Urinary bladder (tissue), 4 donors: ENCODE measurements around the gene DUOX2. TPM values are rescaled to one million over a fixed set of nuclear protein-coding genes. Genes with fewer than 3 reads are reported as not detected.
"Not testable (repeated sequence)": the region's sequence is repeated elsewhere in the genome, so short reads cannot be mapped to it uniquely, and the experiment has no call there.

ENCODE experiments used
- DNase-seq: peaks from one replicate; pipeline ENCODE4 v3.0.0-alpha.2; 2015; ENCODE audit errors: extremely low spot score
- H3K27ac ChIP-seq: one replicate; pipeline ENCODE4 v1.5.1; 2013; ENCODE audit warnings: low read depth, mild to moderate bottlenecking, moderate library complexity
- H3K36me3 ChIP-seq: one replicate; pipeline ENCODE4 v1.6.1; 2013; ENCODE audit warnings: mild to moderate bottlenecking, moderate library complexity; ENCODE audit not compliant: insufficient read depth
- H3K4me1 ChIP-seq: one replicate; pipeline ENCODE4 v1.6.1; 2013; ENCODE audit warnings: mild to moderate bottlenecking, moderate library complexity; ENCODE audit not compliant: insufficient read depth
- H3K4me3 ChIP-seq: one replicate; pipeline ENCODE4 v1.5.1; 2013; ENCODE audit warnings: low read depth, low read length
- WGBS: extraction: QIAGEN DNeasy Blood & Tissue Kit; methylation state at CpG from one replicate; pipeline ENCODE4 v1.1.7; 2013; 5-methylcytosine and 5-hydroxymethylcytosine counted together
- polyA plus RNA-seq: library from polyadenylated mRNA; stranded (reverse); fragments of 200-250 nt; gene quantifications from one replicate; pipeline ENCODE4 v1.2.3, GENCODE V29; 2013
- total RNA-seq: library from RNA; depleted of rRNA; stranded (reverse); fragments of >200 nt; gene quantifications from one replicate; pipeline ENCODE4 v1.2.3, GENCODE V29; 2014
- donor health status: healthy with polysubstance abuse.
- donor health status: healthy.

The DUOX2 gene
- total and polyA plus RNA-seq, 2 donors: 1.5 to 2.4 TPM

DNA sequence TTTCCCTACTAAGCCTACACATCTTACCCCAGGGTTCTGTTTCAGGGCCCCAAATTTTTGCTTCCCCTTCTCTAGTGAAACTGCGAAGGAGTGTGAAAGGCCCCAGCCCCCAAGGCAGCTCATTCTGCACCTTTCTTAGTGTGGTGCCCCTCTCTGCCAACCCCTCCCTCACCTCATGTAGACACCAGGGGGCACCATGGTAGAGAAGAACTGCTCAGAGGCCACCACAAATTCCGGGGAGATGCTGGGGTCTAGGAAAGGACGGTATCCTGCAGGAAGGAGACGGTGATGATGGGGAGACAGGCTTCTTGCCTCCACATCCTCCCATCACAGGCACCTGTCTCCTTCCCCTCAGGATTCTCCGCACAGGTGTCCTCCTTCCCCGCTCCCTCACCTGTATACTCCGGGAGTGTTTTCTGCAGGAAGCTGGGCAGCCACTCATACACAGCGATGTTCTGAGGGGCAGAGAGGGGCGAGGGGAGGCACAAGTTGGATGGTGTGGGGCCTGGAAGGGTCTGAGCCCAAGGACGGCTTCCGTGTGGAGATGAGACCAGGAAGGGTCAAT, 3.6 kb downstream of the DUOX2 start:
- no peak for DNase-seq
- Histone ChIP-seq H3K4me1 (no peaks in the 10 kb centered on the region), H3K27ac (no peak overlapping the region), H3K36me3 (no peaks in the 10 kb centered on the region), H3K4me3 (no peak overlapping the region)
- WGBS: 45% methylated on average over 11 of the region's 11 CpGs

DNA sequence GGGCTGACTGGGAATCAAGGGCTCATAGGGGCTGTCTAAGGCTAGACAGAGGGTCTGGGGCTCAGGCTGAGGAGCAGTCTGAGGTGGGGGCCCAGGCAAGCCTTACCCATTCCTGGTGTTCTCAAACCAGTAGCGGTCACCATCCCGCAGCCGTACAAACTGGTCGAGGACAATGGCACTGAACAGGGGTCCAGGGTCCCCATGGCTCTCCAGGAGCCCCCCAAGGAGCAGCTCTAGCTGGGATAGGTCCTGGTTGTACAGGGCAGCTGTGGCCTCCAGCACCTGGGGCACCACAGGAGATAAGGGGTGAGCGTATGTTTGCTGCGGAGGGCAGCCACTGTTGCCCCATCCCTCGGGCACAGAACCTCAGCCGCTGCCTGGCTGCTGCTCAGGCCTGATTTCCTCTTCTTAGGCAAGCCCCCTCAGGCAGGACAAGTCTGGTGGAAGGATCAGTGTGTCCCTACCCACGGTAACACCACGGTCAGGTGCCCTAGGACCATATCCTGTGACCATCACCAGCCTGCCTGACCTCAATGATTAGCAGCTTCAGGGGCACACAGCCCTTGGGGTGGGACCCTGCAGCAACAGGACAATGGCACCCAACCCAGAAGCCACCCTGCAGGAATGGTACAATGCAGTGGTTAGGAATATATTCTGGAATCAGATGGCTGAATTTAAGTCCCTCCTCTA, 5.9 kb downstream of the DUOX2 start:
- no peak overlapping the region for H3K27ac ChIP-seq
- no peaks in the 10 kb centered on the region for H3K36me3 ChIP-seq
- 91% methylated on average over 10 of the region's 10 CpGs for WGBS
- H3K4me3 ChIP-seq: no peak overlapping the region
- H3K4me1 ChIP-seq: no peaks in the 10 kb centered on the region
- no peak for DNase-seq

DNA sequence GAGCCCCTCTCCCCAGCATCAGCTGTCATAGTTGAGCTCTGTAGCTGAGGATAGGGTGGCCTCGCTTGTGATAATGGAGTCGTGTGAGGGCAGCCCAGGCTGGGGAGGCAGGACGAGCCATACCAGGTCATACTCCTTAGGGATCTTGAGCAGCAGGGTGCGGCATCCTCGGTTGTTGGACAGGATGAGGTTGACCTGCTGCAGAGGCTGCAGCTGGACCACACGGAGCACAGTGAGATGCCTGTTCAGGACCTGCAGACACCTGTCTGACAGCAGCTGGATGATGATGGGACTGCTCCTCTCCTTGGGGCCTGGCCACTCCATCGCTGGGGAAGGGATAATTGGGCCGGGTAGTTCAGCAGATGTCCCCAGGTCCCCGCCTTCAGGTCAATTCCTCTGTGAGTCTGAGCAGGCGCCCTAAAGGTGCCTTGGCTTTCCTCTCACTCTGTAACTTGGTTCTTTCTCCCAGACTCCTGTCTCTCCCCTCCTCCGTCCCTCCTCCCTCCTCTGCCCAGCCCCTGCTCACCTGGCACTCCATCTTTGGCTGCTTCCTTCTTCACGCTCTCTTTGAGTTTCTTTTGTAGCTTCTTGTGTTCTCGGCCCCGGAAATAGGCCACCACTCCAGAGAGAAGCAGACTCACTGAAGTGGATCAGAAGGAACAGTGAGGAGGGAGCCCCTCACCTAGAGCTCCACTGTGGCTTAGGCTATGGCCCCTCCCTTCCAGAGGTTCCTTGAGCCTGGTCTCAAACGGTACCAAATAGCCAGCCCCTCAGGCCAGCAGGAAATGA, 7.8 kb downstream of the DUOX2 start:
- no peak overlapping the region for H3K4me3 ChIP-seq
- no peaks in the 10 kb centered on the region for H3K36me3 ChIP-seq
- 77% methylated on average over 15 of the region's 15 CpGs for WGBS
- H3K4me1 ChIP-seq: no peaks in the 10 kb centered on the region
- no peak overlapping the region for H3K27ac ChIP-seq
- DNase-seq: no peak

DNA sequence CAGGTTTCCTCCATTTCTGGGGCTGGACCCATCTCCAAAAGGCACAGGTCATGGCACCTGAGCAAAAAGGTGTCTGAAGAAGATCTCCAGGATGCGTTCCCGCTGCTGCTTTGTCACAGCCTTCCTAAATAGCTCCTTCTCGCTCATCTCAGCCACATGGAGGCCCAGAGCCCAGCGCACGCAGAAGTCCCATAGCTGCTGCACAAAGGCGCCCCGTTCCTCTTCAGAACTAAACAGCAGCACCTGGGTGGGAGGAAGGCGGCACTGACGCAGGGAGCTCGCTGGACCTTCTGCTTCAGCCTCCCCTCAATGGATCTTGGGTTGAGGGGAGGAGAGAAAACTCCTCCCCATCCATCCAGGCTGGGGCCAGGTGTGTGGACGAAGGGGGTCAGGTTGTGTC, 8.4 kb downstream of the DUOX2 start:
- Histone ChIP-seq H3K27ac (no peak overlapping the region), H3K4me1 (no peaks in the 10 kb centered on the region), H3K36me3 (no peaks in the 10 kb centered on the region), H3K4me3 (no peak overlapping the region)
- WGBS: 93% methylated on average over 11 of the region's 11 CpGs
- no peak for DNase-seq

DNA sequence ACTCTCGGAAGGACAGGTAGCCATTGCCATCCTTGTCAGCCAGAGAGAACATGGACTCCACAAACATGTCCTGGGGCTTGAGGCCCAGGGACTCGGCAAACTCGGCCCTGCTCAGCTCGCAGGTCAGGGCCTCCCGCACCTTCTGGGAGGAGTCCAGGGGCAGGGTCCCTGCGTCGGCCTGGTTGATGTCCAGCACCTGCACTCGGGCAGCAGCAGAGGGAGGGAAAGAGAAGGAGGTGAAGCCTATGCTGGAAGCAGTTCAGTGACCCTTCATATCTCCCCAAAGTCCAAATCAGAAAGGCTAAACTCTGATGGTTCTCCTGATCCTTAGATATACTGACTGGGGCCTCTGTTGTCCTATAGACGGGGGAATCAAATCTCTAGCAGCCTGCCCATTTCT, 9.8 kb downstream of the DUOX2 start:
- not testable (repeated sequence) for H3K36me3 ChIP-seq, H3K4me3 ChIP-seq, H3K4me1 ChIP-seq, DNase-seq, H3K27ac ChIP-seq
- 91% methylated on average over 9 of the region's 9 CpGs for WGBS

DNA sequence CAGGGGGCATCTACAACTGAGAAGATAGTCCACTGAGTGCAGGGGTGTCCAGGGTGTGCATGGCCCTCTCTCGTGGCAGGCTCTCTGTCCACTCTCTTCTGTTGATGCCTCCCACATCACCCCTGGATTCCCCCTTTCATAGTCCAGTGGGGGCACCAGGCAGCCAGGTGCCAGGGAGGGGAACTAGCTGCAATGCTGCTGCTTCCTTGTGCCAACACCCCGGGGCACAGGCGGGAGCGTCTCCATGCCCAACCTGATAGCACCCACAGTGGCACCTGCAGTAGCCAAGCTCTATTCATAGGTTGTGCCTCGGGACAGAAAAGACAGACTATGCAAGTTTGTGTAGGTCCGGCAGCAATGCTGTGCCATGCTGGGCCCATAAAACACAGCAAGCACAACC, 11.7 kb downstream of the DUOX2 start:
- no peak overlapping the region for H3K4me3 ChIP-seq
- no peak overlapping the region for H3K27ac ChIP-seq
- WGBS: 92% methylated on average over 6 of the region's 6 CpGs
- DNase-seq: no peak
- no peaks in the 10 kb centered on the region for H3K4me1 ChIP-seq
- H3K36me3 ChIP-seq: no peaks in the 10 kb centered on the region

DNA sequence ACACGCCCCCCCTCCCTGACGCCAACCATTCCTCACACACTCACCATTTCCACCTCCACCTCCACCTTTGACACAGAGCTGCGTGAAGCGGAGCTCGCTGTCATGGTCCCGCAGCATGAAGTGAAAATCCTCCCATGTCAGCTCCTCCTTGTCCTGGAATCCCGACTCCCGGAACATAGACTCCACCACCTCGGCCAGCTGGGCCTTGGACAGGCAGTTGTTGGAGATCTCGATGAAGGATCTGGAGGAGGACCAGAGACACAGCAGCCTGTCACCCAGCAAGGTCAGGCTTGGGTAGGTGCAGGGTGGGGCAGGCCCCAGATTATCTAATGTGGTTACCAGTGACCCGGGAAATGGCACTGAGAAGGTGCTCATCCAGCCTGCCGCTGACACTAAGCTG, 12.2 kb downstream of the DUOX2 start:
- Histone ChIP-seq H3K36me3 (no peaks in the 10 kb centered on the region), H3K27ac (no peak overlapping the region), H3K4me3 (no peak overlapping the region), H3K4me1 (no peaks in the 10 kb centered on the region)
- no peak for DNase-seq
- 90% methylated on average over 12 of the region's 12 CpGs for WGBS

DNA sequence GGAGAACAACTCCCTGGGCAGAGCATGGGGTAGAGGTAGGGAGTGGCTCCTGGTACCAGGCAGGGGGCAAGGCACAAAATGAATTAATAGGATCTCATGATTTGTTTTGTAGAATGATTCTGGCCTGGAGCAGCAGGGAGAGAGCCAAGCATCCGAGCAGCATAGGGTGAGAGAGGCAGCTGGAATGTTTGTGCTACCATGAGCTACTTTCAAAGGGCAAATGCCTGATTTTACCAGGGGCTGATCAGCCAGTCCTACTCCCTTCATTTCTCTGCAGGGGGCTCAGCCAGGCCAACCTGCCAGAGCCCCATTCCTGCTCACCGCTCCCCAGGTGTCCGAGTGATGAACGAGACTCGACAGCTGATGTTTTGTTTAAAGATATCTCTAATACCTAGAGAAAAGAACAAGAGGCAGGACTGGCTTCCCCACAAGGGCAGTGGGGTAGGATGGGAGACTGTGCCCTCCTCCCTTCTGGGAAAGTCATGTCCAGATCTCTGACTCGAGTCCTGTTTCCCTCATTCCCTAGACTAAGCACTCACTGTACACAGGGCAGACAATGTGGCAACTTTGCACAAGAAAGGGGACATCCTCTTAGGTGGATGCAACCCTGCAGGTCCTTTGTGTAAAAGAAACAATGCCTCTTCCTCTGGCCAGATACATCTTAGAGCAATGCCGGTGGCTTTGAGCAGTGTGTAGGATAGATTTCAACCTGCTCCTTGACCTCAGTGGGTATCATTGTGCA, 12.9 kb downstream of the DUOX2 start:
- WGBS: 51% methylated on average over 7 of the region's 7 CpGs
- H3K27ac ChIP-seq: no peak overlapping the region
- H3K4me1 ChIP-seq: no peaks in the 10 kb centered on the region
- H3K36me3 ChIP-seq: no peaks in the 10 kb centered on the region
- no peak overlapping the region for H3K4me3 ChIP-seq
- no peak for DNase-seq

DNA sequence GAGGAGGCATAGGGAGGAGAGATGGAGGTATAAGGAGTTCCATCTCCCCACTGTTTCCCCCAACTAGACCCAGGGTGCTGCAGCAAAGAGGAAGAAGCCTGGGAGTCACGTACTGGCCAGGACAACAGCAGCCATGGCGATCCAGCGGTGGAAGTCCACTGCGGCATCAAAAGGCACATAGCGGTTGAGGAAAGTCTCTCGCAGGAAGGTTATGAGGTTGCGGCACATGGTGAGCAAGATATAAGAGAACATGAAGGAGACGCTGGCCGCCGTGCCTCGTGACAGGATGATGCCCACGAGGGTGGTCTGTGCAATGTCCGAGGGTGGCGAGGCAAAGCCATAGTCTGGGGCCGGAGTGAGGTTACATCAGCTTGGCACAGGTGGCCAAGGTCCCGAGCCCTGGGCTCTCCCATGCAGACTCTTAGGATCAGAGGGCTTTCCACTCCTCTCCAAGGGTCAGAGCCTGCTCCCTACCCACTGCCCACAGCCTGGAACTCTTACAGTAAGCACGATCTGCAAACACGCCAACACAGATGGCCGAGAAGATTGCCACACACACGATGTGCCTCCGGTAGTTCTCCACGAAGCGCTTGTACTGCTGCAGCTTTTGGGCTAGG, 14.3 kb downstream of the DUOX2 start:
- 87% methylated on average over 23 of the region's 23 CpGs for WGBS
- no peak overlapping the region for H3K27ac ChIP-seq
- DNase-seq: no peak

DNA sequence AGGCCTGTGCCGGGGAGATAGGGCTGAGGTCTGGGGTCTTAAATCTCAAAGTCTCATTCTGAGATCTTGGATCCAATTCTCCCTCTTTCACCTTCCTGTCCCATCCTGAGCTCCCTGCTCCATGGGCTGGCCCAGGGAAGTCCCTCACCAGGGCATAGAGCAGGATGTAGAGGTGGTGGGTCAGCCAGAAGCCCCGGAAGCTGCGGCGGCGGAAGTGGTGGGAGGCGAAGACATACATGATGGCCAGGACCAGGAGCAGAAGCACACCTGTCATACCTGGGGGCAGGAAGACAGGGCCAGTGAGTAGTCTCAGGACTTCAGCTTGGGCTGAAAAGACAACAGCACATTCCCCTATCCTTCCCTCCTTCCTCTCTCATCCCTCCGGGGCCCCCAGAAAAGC, 16.5 kb downstream of the DUOX2 start:
- no peak overlapping the region for H3K27ac ChIP-seq
- DNase-seq: no peak
- WGBS: 92% methylated on average over 7 of the region's 7 CpGs
- no peaks in the 10 kb centered on the region for H3K36me3 ChIP-seq
- no peak overlapping the region for H3K4me3 ChIP-seq
- no peaks in the 10 kb centered on the region for H3K4me1 ChIP-seq

More for the DNA sequence above, 14.3 kb downstream of the DUOX2 start:
- H3K36me3 ChIP-seq: no peaks in the 10 kb centered on the region
- no peaks in the 10 kb centered on the region for H3K4me1 ChIP-seq
- no peak overlapping the region for H3K4me3 ChIP-seq

DNA sequence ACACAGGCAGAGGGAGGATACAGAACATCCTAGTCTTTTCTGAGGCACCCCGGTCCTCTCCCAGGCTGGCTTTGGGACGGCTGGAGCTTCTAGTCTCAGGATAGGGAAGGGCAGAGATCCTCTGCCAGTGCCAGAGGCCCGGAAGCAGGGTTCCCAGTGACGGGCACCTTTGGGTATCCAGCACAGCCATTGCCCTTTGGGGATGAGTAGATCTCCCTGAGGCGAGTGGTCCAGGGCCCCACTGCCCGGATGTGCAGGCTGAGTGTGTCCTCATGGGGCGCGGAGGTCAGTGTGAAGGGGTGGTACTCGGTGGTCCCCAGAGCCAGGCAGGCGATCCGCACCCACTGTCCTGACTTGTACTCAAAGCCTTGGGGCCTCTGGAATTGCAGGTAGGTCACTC, 18.3 kb downstream of the DUOX2 start:
- 95% methylated on average over 11 of the region's 11 CpGs for WGBS
- no peak for DNase-seq
- no peak overlapping the region for H3K27ac ChIP-seq
- no peaks in the 10 kb centered on the region for H3K4me1 ChIP-seq
- H3K36me3 ChIP-seq: no peaks in the 10 kb centered on the region
- H3K4me3 ChIP-seq: no peak overlapping the region

DNA sequence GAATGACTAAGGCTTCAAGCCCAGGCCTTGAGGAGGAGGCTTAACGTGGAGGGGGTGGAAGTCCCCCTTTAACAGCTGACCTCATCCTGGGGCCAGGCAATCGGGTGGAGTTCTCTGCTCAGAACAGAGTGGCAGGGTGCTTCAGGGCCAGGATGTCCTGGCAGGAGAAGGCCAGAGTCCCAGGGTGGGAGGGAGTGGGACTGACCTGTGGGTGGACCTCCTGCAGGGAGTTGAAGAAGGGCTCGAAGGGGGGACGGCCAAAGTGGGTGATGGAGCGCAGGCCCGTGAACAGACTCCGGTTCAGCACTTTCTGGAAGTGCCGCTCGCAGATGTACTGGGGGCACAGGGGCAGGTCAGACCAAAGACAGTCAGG, 19.6 kb downstream of the DUOX2 start:
- Histone ChIP-seq H3K36me3 (no peaks in the 10 kb centered on the region), H3K27ac (no peak overlapping the region), H3K4me3 (no peak overlapping the region), H3K4me1 (no peaks in the 10 kb centered on the region)
- WGBS: 74% methylated on average over 9 of the region's 9 CpGs
- no peak for DNase-seq

DNA sequence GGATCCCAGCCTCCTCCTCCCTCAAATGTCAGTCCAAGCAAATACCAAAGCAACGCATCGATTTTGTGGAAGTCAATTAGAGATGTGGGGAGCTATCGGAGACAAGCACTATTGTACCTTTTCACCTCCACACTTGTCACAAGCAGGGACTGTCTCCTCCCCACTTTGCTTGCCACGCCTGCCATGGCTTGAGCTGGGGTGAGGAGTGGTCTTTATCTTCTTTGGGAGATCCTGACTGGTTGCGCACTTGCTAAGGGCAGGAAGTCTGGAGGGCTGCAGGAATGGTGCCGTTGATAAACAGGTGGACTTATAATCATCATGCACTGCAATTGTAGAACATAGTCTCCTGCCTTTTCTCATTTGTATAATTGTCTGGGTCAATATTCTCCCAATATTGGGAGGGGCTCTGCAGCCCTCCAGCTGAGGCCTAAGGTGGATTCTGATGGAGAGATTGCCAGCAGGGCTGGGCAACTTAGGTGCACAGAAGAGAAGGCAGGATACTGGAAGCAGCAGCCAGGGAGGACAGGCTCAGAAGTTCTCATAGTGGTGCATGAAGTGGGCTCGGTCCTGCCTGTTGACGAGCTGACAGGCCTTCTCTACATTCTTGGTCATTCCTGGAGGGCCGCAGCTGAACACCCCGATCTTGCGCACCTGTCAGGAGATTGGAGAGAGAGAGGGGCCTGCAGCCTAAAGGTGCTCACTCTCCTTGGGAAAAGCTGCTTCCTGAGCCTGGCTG, 20.2 kb downstream of the DUOX2 start:
- no peak overlapping the region for H3K27ac ChIP-seq
- WGBS: 92% methylated on average over 11 of the region's 11 CpGs
- H3K4me3 ChIP-seq: no peak overlapping the region
- no peaks in the 10 kb centered on the region for H3K4me1 ChIP-seq
- no peaks in the 10 kb centered on the region for H3K36me3 ChIP-seq
- no peak for DNase-seq
